Measurements from ENCODE around the gene DSCAM. TPM values are rescaled to one million over a fixed set of nuclear protein-coding genes. Genes with fewer than 3 reads are reported as not detected.

The DSCAM gene
- total RNA-seq, 2 donors from 2014 or later, result 18.5 to 25.5 TPM

GRCh38 chr21:40160911-40161310 is 686.0 kb downstream of the DSCAM start:
- H3K27me3 ChIP-seq (ENCODE audit: control insufficient read depth, insufficient read depth, low read length, poor library complexity, severe bottlenecking), result no peaks in the 10 kb centered on the region
- H3K36me3 Mint-ChIP-seq (ENCODE audit: low read depth), result peaks cover 25% of the 10 kb centered on the region
- H3K4me3 Mint-ChIP-seq, result no peak overlapping the region
- H3K4me1 Mint-ChIP-seq, result peaks cover 11% of the 10 kb centered on the region
- no peak overlapping the region for H3K9ac ChIP-seq (ENCODE audit: extremely low read depth, low read length, poor library complexity, severe bottlenecking)
- no peak for TF ChIP-seq CTCF (conservative IDR thresholded peaks at IDR 0.05)
- peaks cover 8% of the 10 kb centered on the region for H3K4me1 ChIP-seq (ENCODE audit: control insufficient read depth, insufficient read depth, low read length)
- H3K27ac Mint-ChIP-seq, result no peak overlapping the region
- H3K9me3 ChIP-seq (ENCODE audit: control insufficient read depth, low read length), result no peaks in the 10 kb centered on the region
- peak; percentile 63 for DNase-seq
- H3K9me3 Mint-ChIP-seq, result no peaks in the 10 kb centered on the region
- WGBS, 2 experiments (ENCODE audit: insufficient coverage in 1 of 2, insufficient read length in 1 of 2), result 86 to 87% methylated on average over 3 to 5 of the region's 5 CpGs
- no peak overlapping the region for H3K4me3 ChIP-seq (ENCODE audit: low read length)
- H3K36me3 ChIP-seq (ENCODE audit: control insufficient read depth, insufficient read depth, low read length), result peaks cover 59% of the 10 kb centered on the region
- no peak overlapping the region for H3K27ac ChIP-seq (ENCODE audit: low read depth, low read length)
- no peaks in the 10 kb centered on the region for H3K27me3 Mint-ChIP-seq (ENCODE audit: insufficient read depth)

GRCh38 chr21:40158366-40158765 is 688.6 kb downstream of the DSCAM start:
- H3K36me3 Mint-ChIP-seq (ENCODE audit: low read depth), result peaks cover 21% of the 10 kb centered on the region
- no peak overlapping the region for H3K4me3 Mint-ChIP-seq
- no peaks in the 10 kb centered on the region for H3K9me3 ChIP-seq (ENCODE audit: control insufficient read depth, low read length)
- H3K36me3 ChIP-seq (ENCODE audit: control insufficient read depth, insufficient read depth, low read length), result peaks cover 40% of the 10 kb centered on the region
- H3K4me3 ChIP-seq (ENCODE audit: low read length), result no peak overlapping the region
- TF ChIP-seq CTCF (conservative IDR thresholded peaks at IDR 0.05), result no peak
- H3K4me1 Mint-ChIP-seq, result peaks cover 4% of the 10 kb centered on the region
- peaks cover 3% of the 10 kb centered on the region for H3K4me1 ChIP-seq (ENCODE audit: control insufficient read depth, insufficient read depth, low read length)
- no peak overlapping the region for H3K27ac Mint-ChIP-seq
- no peak overlapping the region for H3K9ac ChIP-seq (ENCODE audit: extremely low read depth, low read length, poor library complexity, severe bottlenecking)
- no peaks in the 10 kb centered on the region for H3K9me3 Mint-ChIP-seq
- no peak overlapping the region for H3K27ac ChIP-seq (ENCODE audit: low read depth, low read length)
- no peaks in the 10 kb centered on the region for H3K27me3 ChIP-seq (ENCODE audit: control insufficient read depth, insufficient read depth, low read length, poor library complexity, severe bottlenecking)
- no peaks in the 10 kb centered on the region for H3K27me3 Mint-ChIP-seq (ENCODE audit: insufficient read depth)
- 91 to 95% methylated on average over 3 of the region's 3 CpGs for WGBS, 2 experiments (ENCODE audit: insufficient coverage in 1 of 2, insufficient read length in 1 of 2)
- DNase-seq, result no peak

DNA sequence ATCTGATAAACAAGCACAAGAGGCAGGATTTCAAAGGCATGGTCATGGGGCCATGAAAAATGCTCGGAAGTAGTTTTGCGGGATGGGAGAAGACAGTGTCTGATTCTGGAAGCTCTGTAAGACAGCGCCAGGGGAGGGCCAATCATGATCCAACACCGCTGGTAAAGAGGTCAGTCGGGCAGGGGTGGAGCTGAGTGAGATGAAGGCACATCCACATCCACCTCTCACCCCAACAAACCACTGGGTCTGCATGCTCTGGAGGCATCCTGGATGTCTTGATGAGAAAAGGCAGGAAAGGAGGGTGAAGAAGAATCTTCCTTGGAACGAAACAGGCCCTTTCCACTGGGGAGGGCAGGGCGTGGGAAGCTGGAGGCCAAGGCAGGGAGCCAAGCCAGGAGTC is 691.4 kb downstream of the DSCAM start:
- Histone ChIP-seq H3K9me3 (ENCODE audit: control insufficient read depth, low read length) (no peaks in the 10 kb centered on the region), H3K27ac (ENCODE audit: low read depth, low read length) (no peak overlapping the region), H3K4me1 (ENCODE audit: control insufficient read depth, insufficient read depth, low read length) (no peaks in the 10 kb centered on the region), H3K9ac (ENCODE audit: extremely low read depth, low read length, poor library complexity, severe bottlenecking) (no peak overlapping the region), H3K36me3 (ENCODE audit: control insufficient read depth, insufficient read depth, low read length) (peaks cover 26% of the 10 kb centered on the region), H3K27me3 (ENCODE audit: control insufficient read depth, insufficient read depth, low read length, poor library complexity, severe bottlenecking) (no peaks in the 10 kb centered on the region), H3K4me3 (ENCODE audit: low read length) (no peak overlapping the region)
- no peak for TF ChIP-seq CTCF (conservative IDR thresholded peaks at IDR 0.05)
- Mint-ChIP-seq H3K27ac (no peak overlapping the region), H3K4me3 (no peak overlapping the region), H3K4me1 (peaks cover 4% of the 10 kb centered on the region), H3K27me3 (ENCODE audit: insufficient read depth) (no peaks in the 10 kb centered on the region), H3K9me3 (no peaks in the 10 kb centered on the region), H3K36me3 (ENCODE audit: low read depth) (peaks cover 19% of the 10 kb centered on the region)
- no peak for DNase-seq
- 81 to 83% methylated on average over 2 to 6 of the region's 7 CpGs for WGBS, 2 experiments (ENCODE audit: insufficient coverage in 1 of 2, insufficient read length in 1 of 2)

Data from endodermal cell (in vitro differentiated cells).